K562 (cell line): ENCODE data around the gene QSOX2. TPM values are rescaled to one million over a fixed set of nuclear protein-coding genes. Genes with fewer than 3 reads are reported as not detected.

Source experiments
- ATAC-seq: fragments of 200-7000 bp; cut with Tn5 transposase; 3 replicates; pipeline ENCODE4 v1.9.1; 2020; ENCODE audit warnings: moderate library complexity
- BruUV-seq: library from RNA; stranded (reverse); fragments of 400-500 nt; replicated peaks from 2 replicates; lab custom pipeline; 2021; lab: Mats Ljungman, UMichigan
- CTCF ChIA-PET: fragments of 300-600 bp; formaldehyde crosslinking; extraction: SDS; loops from one replicate; lab custom pipeline; 2021; ENCODE audit warnings: low intra/inter-chr PET ratio; lab: Yijun Ruan, JAX
- POLR2A ChIA-PET: fragments of 300-600, 350-650 bp; sonication (Branson Sonifier 250); formaldehyde crosslinking; extraction: SDS; loops from one replicate; lab custom pipeline; 2021; ENCODE audit warnings: antibody characterized with exemption, inconsistent platforms; lab: Yijun Ruan, JAX
- DNase-seq, 4 experiments: peaks; one replicate each; pipeline versions ENCODE4 v3.0.0 to v3.0.0-alpha.2; 2011 to 2018; ENCODE audit warnings: low spot score in 3 of 4, mixed read lengths in 3 of 4; ENCODE audit errors: extremely low read depth in 1 of 4
- FAIRE-seq: peaks from 2 replicates; lab custom pipeline; 2011; peaks lifted over from hg19 to GRCh38; lab: Jason Lieb, UNC
- H2AFZ ChIP-seq: 2 replicates; pipeline ENCODE4 v1.6.0; 2011; ENCODE audit warnings: low read depth, low read length, control low read depth, inconsistent platforms
- H3K27ac ChIP-seq: fragments of 200-600 bp; 3 replicates; pipeline ENCODE4 v1.8.0; 2011; ENCODE audit warnings: low read depth, mild to moderate bottlenecking, control low read depth, inconsistent platforms, low read length, moderate library complexity, mixed read lengths; ENCODE audit errors: extremely low read depth
- H3K27me3 ChIP-seq, 2 experiments: fragments of 300-600 bp in 1 of 2; 2 replicates in 1 of 2; 3 replicates in 1 of 2; pipeline versions ENCODE4 v1.6.0 to v1.8.0; 2011; ENCODE audit warnings: inconsistent platforms in 2 of 2, low read length in 2 of 2, mild to moderate bottlenecking in 1 of 2, mixed read lengths in 1 of 2, moderate library complexity in 1 of 2; ENCODE audit not compliant: control insufficient read depth in 2 of 2, insufficient read depth in 2 of 2
- H3K36me3 ChIP-seq: fragments of 300-600 bp; 3 replicates; pipeline ENCODE4 v1.8.0; 2011; ENCODE audit warnings: mild to moderate bottlenecking, low read length, inconsistent platforms; ENCODE audit not compliant: control insufficient read depth, insufficient read depth
- H3K4me1 ChIP-seq, 2 experiments: fragments of 200-600 bp in 1 of 2; replicated peaks in 1 of 2; 2 replicates in 1 of 2; 3 replicates in 1 of 2; pipeline versions ENCODE4 v1.5.1 to v1.8.0; 2011; ENCODE audit warnings: inconsistent platforms in 2 of 2, low read length in 2 of 2, mild to moderate bottlenecking in 1 of 2, mixed read lengths in 1 of 2, moderate library complexity in 1 of 2; ENCODE audit not compliant: control insufficient read depth in 2 of 2, insufficient read depth in 2 of 2
- H3K4me2 ChIP-seq: 2 replicates; pipeline ENCODE4 v1.6.1; 2011; ENCODE audit warnings: low read length, control low read depth, inconsistent platforms, mixed read lengths; ENCODE audit not compliant: insufficient read depth
- H3K4me3 ChIP-seq: fragments of 200-600 bp; sonication (generic), shearing (Covaris generic); 2 replicates; pipeline ENCODE4 v1.5.1; 2016; ENCODE audit warnings: control low read depth, inconsistent platforms
- H3K79me2 ChIP-seq: fragments of 200-600 bp; 3 replicates; pipeline ENCODE4 v1.8.0; 2011; ENCODE audit warnings: low read length, inconsistent platforms; ENCODE audit not compliant: control insufficient read depth, insufficient read depth
- H3K9ac ChIP-seq, 2 experiments: 2 replicates each; pipeline versions ENCODE4 v1.6.0 to v1.6.1; 2011; ENCODE audit warnings: low read depth in 2 of 2, low read length in 2 of 2, control low read depth in 1 of 2, inconsistent platforms in 1 of 2, mild to moderate bottlenecking in 1 of 2, mixed read lengths in 1 of 2; ENCODE audit not compliant: insufficient read depth in 1 of 2
- H3K9me1 ChIP-seq: one replicate; pipeline ENCODE4 v1.6.0; 2011; ENCODE audit warnings: inconsistent platforms, mild to moderate bottlenecking, low read length, moderate library complexity; ENCODE audit not compliant: control insufficient read depth, insufficient read depth
- H3K9me3 ChIP-seq: replicated peaks from 2 replicates; pipeline ENCODE4 v1.5.1; 2011; ENCODE audit warnings: low read depth, low read length, inconsistent platforms; ENCODE audit not compliant: control insufficient read depth, insufficient read depth
- H4K20me1 ChIP-seq: replicated peaks from 2 replicates; pipeline ENCODE4 v1.6.1; 2011; ENCODE audit warnings: low read length, inconsistent platforms, mixed read lengths; ENCODE audit not compliant: control insufficient read depth, insufficient read depth
- ATF3 ChIP-seq, 2 experiments: fragments of 450-650 bp in 1 of 2; sonication (generic) in 1 of 2; formaldehyde crosslinking in 1 of 2; IDR thresholded peaks in 1 of 2; conservative IDR thresholded peaks in 1 of 2; 2 replicates each; pipeline versions ENCODE4 v1.6.1 to v1.8.1; 2016 to 2023; ENCODE audit warnings: mild to moderate bottlenecking in 2 of 2, moderate library complexity in 2 of 2, inconsistent platforms in 1 of 2, missing genetic modification reagents in 1 of 2
- EGR1 ChIP-seq: fragments of 450-650 bp; conservative IDR thresholded peaks from 2 replicates; pipeline ENCODE4 v1.6.1; 2017; ENCODE audit warnings: mild to moderate bottlenecking
- FOS ChIP-seq: IDR thresholded peaks from 3 replicates; pipeline ENCODE4 v1.6.1; 2011; ENCODE audit not compliant: insufficient read length; ENCODE audit errors: extremely low read depth
- JUND ChIP-seq, 2 experiments: IDR thresholded peaks; 2 replicates in 1 of 2; 3 replicates in 1 of 2; pipeline ENCODE4 v1.6.1; 2011; ENCODE audit warnings: borderline replicate concordance in 2 of 2, low read depth in 2 of 2, low read length in 2 of 2, improper control_type of control experiment in 1 of 2, missing biosample characterization in 1 of 2, missing genetic modification characterization in 1 of 2, missing genetic modification reagents in 1 of 2
- NFATC3 ChIP-seq: fragments of 450-650 bp; IDR thresholded peaks from 2 replicates; pipeline ENCODE4 v1.6.1; 2017; ENCODE audit warnings: mild to moderate bottlenecking
- NFXL1 ChIP-seq: fragments of 450-650 bp; formaldehyde crosslinking; IDR thresholded peaks from 2 replicates; pipeline ENCODE4 v1.4.0; 2021; ENCODE audit warnings: mild to moderate bottlenecking
- TFAP4 ChIP-seq: sonication (generic); formaldehyde crosslinking; IDR thresholded peaks from 2 replicates; pipeline ENCODE4 v1.8.0; 2022; ENCODE audit warnings: missing genetic modification reagents, mild to moderate bottlenecking, moderate library complexity, borderline replicate concordance
- ZBTB7A ChIP-seq: IDR thresholded peaks from 2 replicates; pipeline ENCODE4 v1.6.1; 2011; ENCODE audit warnings: low read depth, mild to moderate bottlenecking, low read length, moderate library complexity, borderline replicate concordance; ENCODE audit not compliant: control insufficient read depth
- ZFP91 ChIP-seq: sonication (generic); formaldehyde crosslinking; IDR thresholded peaks from 2 replicates; pipeline ENCODE4 v1.8.0; 2022; ENCODE audit warnings: mild to moderate bottlenecking, missing genetic modification reagents
- ZNF140 ChIP-seq: fragments of 250-450 bp; sonication (Bioruptor Pico); IDR thresholded peaks from 2 replicates; pipeline ENCODE4 v1.8.0; 2021; ENCODE audit warnings: moderate library complexity, mild to moderate bottlenecking, inconsistent platforms
- WGBS: fragments of 100-300 bp; shearing (Covaris generic); methylation state at CpG from one replicate; pipeline ENCODE4 v1.1.6; 2016; ENCODE audit warnings: low coverage, mixed read lengths; ENCODE audit not compliant: insufficient coverage; ENCODE audit errors: missing lambda C conversion rate; 5-methylcytosine and 5-hydroxymethylcytosine counted together
- in situ Hi-C: fragments of 300-500 bp; cut with MboI; formaldehyde crosslinking; loops from 4 replicates; pipeline ENCODE4 v1.15.0; 2018; ENCODE audit warnings: inconsistent platforms, mixed read lengths
- intact Hi-C: fragments of 100-400 bp; cut with micrococcal nuclease; formaldehyde crosslinking; loops from 2 replicates; pipeline ENCODE4 v1.14.2; 2022
- polyA plus RNA-seq, 8 experiments: library from polyadenylated mRNA; depleted of rRNA in 4 of 8; stranded (reverse) in 5 of 8; unstranded in 3 of 8; fragments of >200 nt; fragmentation: Nextera tagmentation in 2 of 8; fragmentation: Illumina TruSeq in 1 of 8; extraction: Ambion mirVana in 2 of 8; extraction: Trizol in 1 of 8; gene quantifications; 2 replicates each; pipeline versions ENCODE4 v1.2.1 to v1.2.3, GENCODE V29; 2011 to 2014; ENCODE audit warnings: inconsistent platforms in 1 of 8, missing spikeins in 1 of 8
- total RNA-seq, 7 experiments: library from RNA; depleted of rRNA in 6 of 7; stranded (reverse); fragments of >200 nt in 6 of 7; fragmentation: Illumina TruSeq in 2 of 7; extraction: Trizol in 2 of 7; gene quantifications; 2 replicates each; pipeline versions ENCODE4 v1.2.1 to v1.2.3, GENCODE V29; 2011 to 2021; ENCODE audit warnings: low replicate concordance in 1 of 7

The QSOX2 gene
- total and polyA plus RNA-seq, 9 of the 15 experiments (the other 6 are each of a cell fraction or from before 2014, with no cell fraction given): 0.51 to 23.7 (median 12.7) TPM

GRCh38 chr9:136255166-136255538 lies 9.5 kb upstream of the QSOX2 start:
- DNase-seq (peak in 3 of 4 experiments; percentile 44 to 59 (median 56)), FAIRE-seq (peak; percentile 64), ATAC-seq (0 out of 3 replicates have a peak, but pooled peaks have one; percentile 15)
- no peak overlapping the region for H3K4me3 ChIP-seq
- H3K4me2 ChIP-seq: no peak overlapping the region
- H3K27ac ChIP-seq: no peak overlapping the region
- peaks cover 9 to 56% of the 10 kb centered on the region in 2 experiments; a peak in 4 of 5 replicates for H3K27me3 ChIP-seq
- no TSS peak for BruUV-seq
- WGBS: 7% methylated on average over 9 of the region's 12 CpGs
- no peak overlapping the region for H2AFZ ChIP-seq
- POLR2A ChIA-PET: interaction anchor here (0.6 to 1.2 kb wide), 2 partner anchors 27 to 264 kb away, joined by 3 to 5 read pairs; no protein-coding TSS in a partner anchor
- H4K20me1 ChIP-seq: peaks cover 6% of the 10 kb centered on the region; the same call in 1 of the 2 replicates
- TF ChIP-seq ZFP91 (CRISPR knock-in tag) (no peak), NFXL1 (no peak), TFAP4 (CRISPR knock-in tag) (0 out of 2 replicates have a peak, but pooled peaks have one; percentile 16), ATF3 (IDR thresholded peaks at IDR 0.05) (peak; percentile 61), ATF3 (CRISPR knock-in tag; conservative IDR thresholded peaks at IDR 0.05) (no peak), JUND (IDR thresholded peaks at IDR 0.05; ENCODE audit: borderline replicate concordance, low read depth, low read length) (peak; percentile 77), JUND (tag; IDR thresholded peaks at IDR 0.05; ENCODE audit: borderline replicate concordance, low read depth, low read length) (no peak), FOS (no peak), ZBTB7A (peak; percentile 36; the same call in 1 of the 2 replicates), ZNF140 (CRISPR knock-in tag) (no peak), NFATC3 (no peak), EGR1 (peak; percentile 94)
- peak overlapping the region in 1 of 2 experiments; percentile 43; a peak in 1 of 4 replicates for H3K9ac ChIP-seq
- H3K4me1 ChIP-seq: peaks cover 0 to 86% of the 10 kb centered on the region in 2 experiments; a peak in 3 of 5 replicates
- no peaks in the 10 kb centered on the region for H3K36me3 ChIP-seq
- in situ Hi-C loops: no loop called here
- no peaks in the 10 kb centered on the region for H3K9me3 ChIP-seq
- CTCF ChIA-PET: interaction anchor here (0.6 kb wide), 1 partner anchor 129 kb away, joined by 3 read pairs; no protein-coding TSS in a partner anchor
- H3K79me2 ChIP-seq: no peaks in the 10 kb centered on the region
- intact Hi-C loops: no loop called here
- H3K9me1 ChIP-seq: no peaks in the 10 kb centered on the region
